Hepatocyte (in vitro differentiated cells): ENCODE results near the gene MEGF8. TPM values are rescaled to one million over a fixed set of nuclear protein-coding genes. Genes with fewer than 3 reads are reported as not detected.

Source experiments
- DNase-seq: peaks from one replicate; pipeline ENCODE4 v3.0.0-alpha.2; 2016; ENCODE audit warnings: low spot score
- H2AFZ ChIP-seq: fragments of 200-600 bp; sonication (generic); 2 replicates; pipeline ENCODE4 v1.6.0; 2016; ENCODE audit warnings: antibody characterized with exemption, mild to moderate bottlenecking
- H3K27ac ChIP-seq: fragments of 200-600 bp; sonication (generic); 2 replicates; pipeline ENCODE4 v1.5.1; 2016; ENCODE audit warnings: mild to moderate bottlenecking
- H3K27me3 ChIP-seq: fragments of 200-600 bp; sonication (generic); 2 replicates; pipeline ENCODE4 v1.6.1; 2016
- H3K36me3 ChIP-seq: fragments of 200-600 bp; sonication (generic); replicated peaks from 2 replicates; pipeline ENCODE4 v1.5.1; 2016; ENCODE audit warnings: low read depth; ENCODE audit not compliant: insufficient read depth
- H3K4me1 ChIP-seq: fragments of 200-600 bp; sonication (generic); 2 replicates; pipeline ENCODE4 v1.5.1; 2016; ENCODE audit warnings: mild to moderate bottlenecking, moderate library complexity; ENCODE audit not compliant: insufficient read depth
- H3K4me2 ChIP-seq: fragments of 200-600 bp; sonication (generic); 2 replicates; pipeline ENCODE4 v1.6.0; 2016
- H3K4me3 ChIP-seq: fragments of 200-600 bp; sonication (generic); 2 replicates; pipeline ENCODE4 v1.5.1; 2016; ENCODE audit warnings: mild to moderate bottlenecking
- H3K79me2 ChIP-seq: fragments of 200-600 bp; sonication (generic); 2 replicates; pipeline ENCODE4 v1.6.0; 2017; ENCODE audit warnings: mild to moderate bottlenecking
- H3K9me2 ChIP-seq: fragments of 200-600 bp; sonication (generic); replicated peaks from 2 replicates; pipeline ENCODE4 v1.6.0; 2017; ENCODE audit warnings: mild to moderate bottlenecking; ENCODE audit not compliant: insufficient read depth
- H3K9me3 ChIP-seq: fragments of 200-600 bp; sonication (generic); 2 replicates; pipeline ENCODE4 v1.5.1; 2016; ENCODE audit warnings: low read depth, mild to moderate bottlenecking
- H4K20me1 ChIP-seq: fragments of 200-600 bp; sonication (generic); 2 replicates; pipeline ENCODE4 v1.6.0; 2016; ENCODE audit warnings: mild to moderate bottlenecking; ENCODE audit not compliant: insufficient read depth, poor library complexity, severe bottlenecking
- EZH2 ChIP-seq: fragments of 200-600 bp; sonication (generic); IDR thresholded peaks from 2 replicates; pipeline ENCODE4 v1.6.1; 2016; ENCODE audit warnings: antibody characterized with exemption, mild to moderate bottlenecking, borderline replicate concordance
- EZH2phosphoT487 ChIP-seq: fragments of 200-600 bp; sonication (generic); IDR thresholded peaks from one replicate; pipeline ENCODE4 v1.6.1; 2018; ENCODE audit warnings: antibody characterized with exemption, mild to moderate bottlenecking, low read depth, moderate library complexity; ENCODE audit not compliant: unreplicated experiment, severe bottlenecking
- WGBS: methylation state at CpG from one replicate; pipeline ENCODE4 v1.1.6; 2016; ENCODE audit warnings: low lambda C conversion rate; ENCODE audit errors: missing lambda C conversion rate; 5-methylcytosine and 5-hydroxymethylcytosine counted together
- polyA plus RNA-seq: library from polyadenylated mRNA; unstranded; fragments of >200 nt; fragmentation: Nextera tagmentation; extraction: Ambion mirVana; gene quantifications from 2 replicates; pipeline ENCODE4 v1.2.1, GENCODE V29; 2016
- total RNA-seq: library from RNA; depleted of rRNA; stranded (reverse); fragments of >200 nt; gene quantifications from 2 replicates; pipeline ENCODE4 v1.2.3, GENCODE V29; 2014
- TF ChIP-seq, protein P1 (sequence below): fragments of 200-600 bp; sonication (generic); IDR thresholded peaks from 2 replicates; pipeline ENCODE4 v1.5.1; 2016; ENCODE audit warnings: antibody characterized with exemption, mild to moderate bottlenecking; ENCODE audit not compliant: poor library complexity

The MEGF8 gene
- total and polyA plus RNA-seq, 2 experiments from 2014 or later, result 8.3 to 19.2 TPM

DNA sequence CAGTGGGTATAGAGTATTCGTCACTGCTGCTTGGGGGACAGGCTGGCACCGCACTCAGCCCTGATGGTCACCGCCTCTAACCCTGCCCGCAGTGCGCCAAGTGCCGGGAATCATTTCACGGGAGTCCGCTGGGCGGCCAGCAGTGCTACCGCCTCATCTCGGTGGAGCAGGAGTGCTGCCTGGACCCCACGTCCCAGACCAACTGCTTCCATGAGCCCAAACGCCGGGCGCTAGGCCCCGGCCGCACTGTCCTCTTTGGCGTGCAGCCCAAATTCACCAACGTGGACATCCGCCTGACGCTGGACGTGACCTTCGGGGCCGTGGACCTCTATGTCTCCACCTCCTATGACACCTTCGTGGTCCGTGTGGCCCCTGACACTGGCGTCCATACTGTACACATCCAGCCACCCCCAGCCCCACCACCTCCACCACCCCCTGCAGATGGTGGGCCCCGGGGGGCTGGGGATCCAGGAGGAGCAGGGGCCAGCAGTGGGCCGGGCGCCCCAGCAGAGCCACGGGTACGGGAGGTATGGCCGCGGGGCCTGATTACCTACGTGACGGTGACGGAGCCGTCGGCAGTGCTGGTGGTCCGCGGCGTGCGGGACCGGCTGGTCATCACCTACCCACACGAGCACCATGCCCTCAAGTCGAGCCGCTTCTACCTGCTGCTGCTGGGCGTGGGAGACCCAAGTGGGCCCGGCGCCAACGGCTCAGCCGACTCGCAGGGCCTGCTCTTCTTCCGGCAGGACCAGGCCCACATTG, 50.2 kb downstream of the MEGF8 start:
- no peak overlapping the region for H3K27ac ChIP-seq
- no peak overlapping the region for H2AFZ ChIP-seq
- no peaks in the 10 kb centered on the region for H3K9me2 ChIP-seq
- no peaks in the 10 kb centered on the region for H3K36me3 ChIP-seq
- no peaks in the 10 kb centered on the region for H3K79me2 ChIP-seq
- no peaks in the 10 kb centered on the region for H4K20me1 ChIP-seq
- 98% methylated on average over 42 of the region's 54 CpGs for WGBS
- peaks cover 7% of the 10 kb centered on the region for H3K4me1 ChIP-seq
- no peak overlapping the region for H3K4me2 ChIP-seq
- H3K4me3 ChIP-seq, result no peak overlapping the region
- no peak for DNase-seq
- no peaks in the 10 kb centered on the region for H3K9me3 ChIP-seq
- TF ChIP-seq EZH2, result no peak
- TF ChIP-seq EZH2phosphoT487, result no peak
- TF ChIP-seq, protein P1, sequence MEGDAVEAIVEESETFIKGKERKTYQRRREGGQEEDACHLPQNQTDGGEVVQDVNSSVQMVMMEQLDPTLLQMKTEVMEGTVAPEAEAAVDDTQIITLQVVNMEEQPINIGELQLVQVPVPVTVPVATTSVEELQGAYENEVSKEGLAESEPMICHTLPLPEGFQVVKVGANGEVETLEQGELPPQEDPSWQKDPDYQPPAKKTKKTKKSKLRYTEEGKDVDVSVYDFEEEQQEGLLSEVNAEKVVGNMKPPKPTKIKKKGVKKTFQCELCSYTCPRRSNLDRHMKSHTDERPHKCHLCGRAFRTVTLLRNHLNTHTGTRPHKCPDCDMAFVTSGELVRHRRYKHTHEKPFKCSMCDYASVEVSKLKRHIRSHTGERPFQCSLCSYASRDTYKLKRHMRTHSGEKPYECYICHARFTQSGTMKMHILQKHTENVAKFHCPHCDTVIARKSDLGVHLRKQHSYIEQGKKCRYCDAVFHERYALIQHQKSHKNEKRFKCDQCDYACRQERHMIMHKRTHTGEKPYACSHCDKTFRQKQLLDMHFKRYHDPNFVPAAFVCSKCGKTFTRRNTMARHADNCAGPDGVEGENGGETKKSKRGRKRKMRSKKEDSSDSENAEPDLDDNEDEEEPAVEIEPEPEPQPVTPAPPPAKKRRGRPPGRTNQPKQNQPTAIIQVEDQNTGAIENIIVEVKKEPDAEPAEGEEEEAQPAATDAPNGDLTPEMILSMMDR, result no peak
- no peaks in the 10 kb centered on the region for H3K27me3 ChIP-seq

DNA sequence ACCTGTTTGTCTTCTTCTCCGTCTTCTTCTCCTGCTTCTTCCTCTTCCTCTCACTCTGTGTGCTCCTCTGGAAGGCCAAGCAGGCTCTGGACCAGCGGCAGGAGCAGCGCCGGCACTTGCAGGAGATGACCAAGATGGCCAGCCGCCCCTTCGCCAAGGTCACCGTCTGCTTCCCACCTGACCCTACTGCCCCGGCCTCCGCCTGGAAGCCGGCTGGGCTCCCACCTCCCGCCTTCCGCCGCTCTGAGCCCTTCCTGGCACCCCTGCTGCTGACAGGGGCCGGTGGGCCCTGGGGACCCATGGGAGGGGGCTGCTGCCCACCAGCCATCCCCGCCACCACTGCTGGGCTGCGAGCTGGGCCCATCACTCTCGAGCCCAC, 50.7 kb downstream of the MEGF8 start:
- H2AFZ ChIP-seq, result no peak overlapping the region
- H3K9me3 ChIP-seq, result no peaks in the 10 kb centered on the region
- DNase-seq, result no peak
- no peaks in the 10 kb centered on the region for H3K36me3 ChIP-seq
- peaks cover 7% of the 10 kb centered on the region for H3K4me1 ChIP-seq
- no peak for TF ChIP-seq EZH2phosphoT487
- TF ChIP-seq, protein P1, result no peak
- no peak for TF ChIP-seq EZH2
- H3K4me3 ChIP-seq, result no peak overlapping the region
- no peak overlapping the region for H3K27ac ChIP-seq
- no peak overlapping the region for H3K4me2 ChIP-seq
- WGBS, result 98% methylated on average over 17 of the region's 17 CpGs
- no peaks in the 10 kb centered on the region for H4K20me1 ChIP-seq
- H3K79me2 ChIP-seq, result no peaks in the 10 kb centered on the region
- no peaks in the 10 kb centered on the region for H3K9me2 ChIP-seq
- H3K27me3 ChIP-seq, result no peaks in the 10 kb centered on the region

DNA sequence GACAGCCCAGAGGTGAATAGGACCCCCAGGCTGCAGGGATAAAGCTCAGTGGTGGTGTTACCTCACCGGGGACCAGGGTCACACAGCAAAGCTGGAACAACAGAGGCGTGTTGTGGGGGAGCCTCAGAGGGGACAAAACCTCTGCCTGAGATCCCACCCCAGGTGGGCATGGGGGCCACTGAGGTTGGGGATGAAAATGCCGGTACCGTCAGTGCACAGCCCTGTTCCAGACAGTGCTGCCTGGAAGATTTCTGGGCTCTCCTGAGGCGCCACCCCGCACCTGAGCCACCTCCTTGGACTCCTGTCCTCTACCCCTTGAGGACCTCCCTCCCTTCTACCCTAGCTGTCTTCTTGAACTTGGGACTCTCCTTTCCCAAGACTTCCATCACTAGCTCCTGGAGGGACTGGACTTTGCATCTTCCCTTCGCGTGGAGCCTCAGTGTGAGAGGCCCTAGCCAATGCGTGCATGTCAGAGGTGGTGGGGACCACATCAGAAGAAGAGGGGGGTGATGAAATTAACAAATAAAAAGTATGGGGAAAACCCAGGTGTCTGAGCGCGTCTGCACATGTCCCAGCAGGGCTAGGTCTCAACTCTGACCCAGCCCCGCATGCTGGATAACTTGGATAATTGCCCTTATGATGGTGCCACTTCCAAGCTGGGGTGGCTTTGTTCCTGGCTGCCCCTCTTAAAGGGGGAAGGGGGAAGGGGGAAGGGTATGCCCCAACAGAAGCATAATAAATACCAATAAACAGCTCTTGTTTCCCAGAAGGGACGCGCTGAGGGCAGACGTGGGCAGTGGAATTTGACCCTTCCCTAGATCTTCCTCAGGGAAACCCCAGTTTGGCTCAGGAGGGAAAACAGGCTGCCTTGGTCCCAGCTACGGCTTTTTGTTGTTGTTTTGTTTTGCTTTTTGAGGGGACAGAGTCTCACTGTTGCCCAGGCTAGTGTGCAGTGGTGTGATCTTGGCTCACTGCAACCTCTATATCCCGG, 53.1 kb downstream of the MEGF8 start:
- WGBS, result 75% methylated on average over 17 of the region's 17 CpGs
- peak overlapping the region; percentile 78 for H3K27ac ChIP-seq

More for the DNA sequence above, 53.1 kb downstream of the MEGF8 start:
- no peaks in the 10 kb centered on the region for H3K79me2 ChIP-seq
- DNase-seq, result peak; percentile 54
- H2AFZ ChIP-seq, result no peak overlapping the region
- no peaks in the 10 kb centered on the region for H3K9me2 ChIP-seq
- no peaks in the 10 kb centered on the region for H3K27me3 ChIP-seq
- H3K4me3 ChIP-seq, result no peak overlapping the region
- TF ChIP-seq EZH2 (no peak), EZH2phosphoT487 (no peak)
- TF ChIP-seq, protein P1, result no peak
- peak overlapping the region; percentile 54 for H3K4me2 ChIP-seq
- no peaks in the 10 kb centered on the region for H3K36me3 ChIP-seq
- no peaks in the 10 kb centered on the region for H3K9me3 ChIP-seq
- no peaks in the 10 kb centered on the region for H4K20me1 ChIP-seq
- H3K4me1 ChIP-seq, result peaks cover 7% of the 10 kb centered on the region
